ENCODE results near the gene GARIN5A. TPM values are rescaled to one million over a fixed set of nuclear protein-coding genes. Genes with fewer than 3 reads are reported as not detected.

GARIN5A gene
- polyA plus RNA-seq, 1 of the 3 experiments (the other 2 are of a cell fraction), result 1.3 TPM

- no peak for TF ChIP-seq CTCF (IDR thresholded peaks at IDR 0.05)
- no peak for TF ChIP-seq NRF1 (IDR thresholded peaks at IDR 0.05; ENCODE audit: low read depth, low read length)
- TF ChIP-seq YY1 (IDR thresholded peaks at IDR 0.05; ENCODE audit: low read depth), result no peak
- TF ChIP-seq ZBTB33 (IDR thresholded peaks at IDR 0.05; ENCODE audit: borderline replicate concordance, low read depth), result no peak
- no peak for TF ChIP-seq TCF12 (IDR thresholded peaks at IDR 0.05)
- no peak for TF ChIP-seq RAD21 (IDR thresholded peaks at IDR 0.05; ENCODE audit: low read length)
- no peak for TF ChIP-seq TAF1 (IDR thresholded peaks at IDR 0.05; ENCODE audit: borderline replicate concordance, low read depth, low read length)
- no peak for TF ChIP-seq RXRA (IDR thresholded peaks at IDR 0.05; ENCODE audit: borderline replicate concordance, low read depth)
- TF ChIP-seq CHD2 (IDR thresholded peaks at IDR 0.05; ENCODE audit: low read length, partially characterized antibody), result no peak
- TF ChIP-seq TEAD4 (IDR thresholded peaks at IDR 0.05; ENCODE audit: borderline replicate concordance, insufficient read depth), result no peak
- TF ChIP-seq EZH2phosphoT487 (IDR thresholded peaks at IDR 0.05; ENCODE audit: borderline replicate concordance, low read depth), result no peak
- no peak for TF ChIP-seq RCOR1 (IDR thresholded peaks at IDR 0.05; ENCODE audit: low read length)
These were observed 28.9 kb downstream of the GARIN5A start (continued) for GRCh38 chr19:50447750-50448149.

- Histone ChIP-seq H3F3A (replicated peaks; ENCODE audit: insufficient read depth) (no peaks in the 10 kb centered on the region), H3K4me2 (no peak overlapping the region), H3K27ac (ENCODE audit: low read depth in 2 of 2, low read length in 1 of 2) (no peak overlapping the region), H4K20me1 (ENCODE audit: insufficient read depth) (no peaks in the 10 kb centered on the region), H2AFZ (ENCODE audit: low read depth) (no peak overlapping the region), H3K9me3 (no peaks in the 10 kb centered on the region), H3K36me3 (replicated peaks in 1 of 2; ENCODE audit: control insufficient read depth in 1 of 2, insufficient read depth in 2 of 2, low read length in 1 of 2) (no peaks in the 10 kb centered on the region), H3K9me2 (no peaks in the 10 kb centered on the region), H3K27me3 (ENCODE audit: insufficient read depth) (peaks cover 14% of the 10 kb centered on the region; the same call in 1 of the 2 replicates), H3K4me1 (ENCODE audit: control insufficient read depth in 1 of 2, insufficient read depth in 2 of 2, low read depth in 1 of 2, low read length in 1 of 2) (no peaks in the 10 kb centered on the region), H3K79me2 (ENCODE audit: insufficient read depth) (no peaks in the 10 kb centered on the region), H3K9ac (no peak overlapping the region), H3K4me3 (ENCODE audit: low read depth in 2 of 2, low read length in 1 of 2) (no peak overlapping the region)
- POLR2A ChIA-PET, result no interaction called here
- 45% methylated on average over 5 of the region's 5 CpGs for WGBS (ENCODE audit: low lambda C conversion rate)
- CTCF ChIA-PET, result interaction anchor here (1.4 to 1.6 kb wide), 2 partner anchors 10 to 89 kb away, joined by 3 to 4 read pairs; no protein-coding TSS in a partner anchor
- DNase-seq, result no peak
- TF ChIP-seq RFX5 (IDR thresholded peaks at IDR 0.05; ENCODE audit: low read length) (no peak), USF1 (IDR thresholded peaks at IDR 0.05; ENCODE audit: borderline replicate concordance, low read depth) (no peak), CTCF (IDR thresholded peaks at IDR 0.05) (no peak), SIN3A (IDR thresholded peaks at IDR 0.05; ENCODE audit: borderline replicate concordance, low read depth, low read length) (no peak), YY1 (IDR thresholded peaks at IDR 0.05; ENCODE audit: low read depth) (no peak), ZBTB33 (IDR thresholded peaks at IDR 0.05; ENCODE audit: borderline replicate concordance, low read depth) (no peak), TCF12 (IDR thresholded peaks at IDR 0.05) (no peak), FOXM1 (IDR thresholded peaks at IDR 0.05; ENCODE audit: low read depth) (no peak), POLR2AphosphoS5 (IDR thresholded peaks at IDR 0.05; ENCODE audit: low read depth, low read length) (no peak)
- TF ChIP-seq, protein P1, sequence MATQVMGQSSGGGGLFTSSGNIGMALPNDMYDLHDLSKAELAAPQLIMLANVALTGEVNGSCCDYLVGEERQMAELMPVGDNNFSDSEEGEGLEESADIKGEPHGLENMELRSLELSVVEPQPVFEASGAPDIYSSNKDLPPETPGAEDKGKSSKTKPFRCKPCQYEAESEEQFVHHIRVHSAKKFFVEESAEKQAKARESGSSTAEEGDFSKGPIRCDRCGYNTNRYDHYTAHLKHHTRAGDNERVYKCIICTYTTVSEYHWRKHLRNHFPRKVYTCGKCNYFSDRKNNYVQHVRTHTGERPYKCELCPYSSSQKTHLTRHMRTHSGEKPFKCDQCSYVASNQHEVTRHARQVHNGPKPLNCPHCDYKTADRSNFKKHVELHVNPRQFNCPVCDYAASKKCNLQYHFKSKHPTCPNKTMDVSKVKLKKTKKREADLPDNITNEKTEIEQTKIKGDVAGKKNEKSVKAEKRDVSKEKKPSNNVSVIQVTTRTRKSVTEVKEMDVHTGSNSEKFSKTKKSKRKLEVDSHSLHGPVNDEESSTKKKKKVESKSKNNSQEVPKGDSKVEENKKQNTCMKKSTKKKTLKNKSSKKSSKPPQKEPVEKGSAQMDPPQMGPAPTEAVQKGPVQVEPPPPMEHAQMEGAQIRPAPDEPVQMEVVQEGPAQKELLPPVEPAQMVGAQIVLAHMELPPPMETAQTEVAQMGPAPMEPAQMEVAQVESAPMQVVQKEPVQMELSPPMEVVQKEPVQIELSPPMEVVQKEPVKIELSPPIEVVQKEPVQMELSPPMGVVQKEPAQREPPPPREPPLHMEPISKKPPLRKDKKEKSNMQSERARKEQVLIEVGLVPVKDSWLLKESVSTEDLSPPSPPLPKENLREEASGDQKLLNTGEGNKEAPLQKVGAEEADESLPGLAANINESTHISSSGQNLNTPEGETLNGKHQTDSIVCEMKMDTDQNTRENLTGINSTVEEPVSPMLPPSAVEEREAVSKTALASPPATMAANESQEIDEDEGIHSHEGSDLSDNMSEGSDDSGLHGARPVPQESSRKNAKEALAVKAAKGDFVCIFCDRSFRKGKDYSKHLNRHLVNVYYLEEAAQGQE (IDR thresholded peaks at IDR 0.05; ENCODE audit: low read depth, low read length), result no peak
These were observed 29.6 kb downstream of the GARIN5A start for GRCh38 chr19:50447053-50447452.

All from SK-N-SH (cell line).